K562 (cell line): ENCODE measurements around the gene MOSPD3. TPM values are rescaled to one million over a fixed set of nuclear protein-coding genes. Genes with fewer than 3 reads are reported as not detected.

ENCODE experiments used
- CCNT2 ChIP-seq: IDR thresholded peaks from 2 replicates; pipeline ENCODE4 v1.6.1; 2011; ENCODE audit warnings: borderline replicate concordance, low read depth, mild to moderate bottlenecking, moderate library complexity, mixed read lengths, low read length; ENCODE audit not compliant: insufficient read length; ENCODE audit errors: extremely low read depth
- CREB1 ChIP-seq, 2 experiments: sonication (generic) in 1 of 2; formaldehyde crosslinking in 1 of 2; IDR thresholded peaks; 2 replicates each; pipeline versions ENCODE4 v1.6.1 to v1.8.0; 2012 to 2022; ENCODE audit warnings: inconsistent platforms in 1 of 2, mild to moderate bottlenecking in 1 of 2, missing genetic modification reagents in 1 of 2, moderate library complexity in 1 of 2
- CREM ChIP-seq: IDR thresholded peaks from 2 replicates; pipeline ENCODE4 v1.6.1; 2014; ENCODE audit warnings: antibody characterized with exemption, low read depth
- DACH1 ChIP-seq: fragments of 450-650 bp; IDR thresholded peaks from 2 replicates; pipeline ENCODE4 v1.6.1; 2018; ENCODE audit not compliant: partially characterized antibody
- ELK3 ChIP-seq: fragments of 450-650 bp; formaldehyde crosslinking; IDR thresholded peaks from 2 replicates; pipeline ENCODE4 v1.4.0; 2020; ENCODE audit warnings: mild to moderate bottlenecking
- MXI1 ChIP-seq: IDR thresholded peaks from 2 replicates; pipeline ENCODE4 v1.6.1; 2011; ENCODE audit warnings: low read depth, mild to moderate bottlenecking, improper control_type of control experiment, low read length
- SREBF2 ChIP-seq: sonication (generic); formaldehyde crosslinking; IDR thresholded peaks from 2 replicates; pipeline ENCODE4 v1.4.0; 2020; ENCODE audit warnings: mild to moderate bottlenecking, missing genetic modification reagents
- TARDBP ChIP-seq: fragments of 450-650 bp; IDR thresholded peaks from 2 replicates; pipeline ENCODE4 v1.6.1; 2016
- TCF7L2 ChIP-seq: fragments of 150-350 bp; IDR thresholded peaks from 2 replicates; pipeline ENCODE4 v1.6.1; 2016; ENCODE audit warnings: low read depth, mild to moderate bottlenecking, low read length, moderate library complexity
- ZBTB9 ChIP-seq: fragments of 450-650 bp; formaldehyde crosslinking; IDR thresholded peaks from 2 replicates; pipeline ENCODE4 v1.4.0; 2020; ENCODE audit warnings: mild to moderate bottlenecking, moderate library complexity
- polyA plus RNA-seq, 8 experiments: library from polyadenylated mRNA; depleted of rRNA in 4 of 8; stranded (reverse) in 5 of 8; unstranded in 3 of 8; fragments of >200 nt; fragmentation: Nextera tagmentation in 2 of 8; fragmentation: Illumina TruSeq in 1 of 8; extraction: Ambion mirVana in 2 of 8; extraction: Trizol in 1 of 8; gene quantifications; 2 replicates each; pipeline versions ENCODE4 v1.2.1 to v1.2.3, GENCODE V29; 2011 to 2014; ENCODE audit warnings: inconsistent platforms in 1 of 8, missing spikeins in 1 of 8
- total RNA-seq, 7 experiments: library from RNA; depleted of rRNA in 6 of 7; stranded (reverse); fragments of >200 nt in 6 of 7; fragmentation: Illumina TruSeq in 2 of 7; extraction: Trizol in 2 of 7; gene quantifications; 2 replicates each; pipeline versions ENCODE4 v1.2.1 to v1.2.3, GENCODE V29; 2011 to 2021; ENCODE audit warnings: low replicate concordance in 1 of 7

MOSPD3 gene
- total and polyA plus RNA-seq, 9 of the 15 experiments (the other 6 are each of a cell fraction or from before 2014, with no cell fraction given), result 1.4 to 32.1 (median 7.3) TPM

GRCh38 chr7:100563809-100564400, 48.4 kb upstream of the MOSPD3 start (continued):
- TF ChIP-seq CREB1 (IDR thresholded peaks at IDR 0.05), result no peak
- TF ChIP-seq CREB1 (CRISPR knock-in tag; IDR thresholded peaks at IDR 0.05), result 0 out of 2 replicates have a peak, but pooled peaks have one; percentile 27
- no peak for TF ChIP-seq ELK3 (CRISPR knock-in tag)
- no peak for TF ChIP-seq SREBF2 (CRISPR knock-in tag)
- TF ChIP-seq TCF7L2, result no peak
- peak; percentile 34; the same call in 1 of the 2 replicates for TF ChIP-seq CREM
- TF ChIP-seq DACH1, result no peak
- TF ChIP-seq CCNT2, result no peak
- no peak for TF ChIP-seq MXI1
- TF ChIP-seq ZBTB9 (CRISPR knock-in tag), result no peak
- TF ChIP-seq TARDBP, result 0 out of 2 replicates have a peak, but pooled peaks have one; percentile 30
